ENCODE results near the gene DNASE2B. TPM values are rescaled to one million over a fixed set of nuclear protein-coding genes. Genes with fewer than 3 reads are reported as not detected.

The DNASE2B gene
- total and polyA plus RNA-seq, 2 donors from 2014 or later: not detected

- intact Hi-C loops (cut with DNase I): no loop called here
- no peaks in the 10 kb centered on the region for H3K9me3 ChIP-seq (ENCODE audit: control insufficient read depth in 2 of 3, insufficient read depth in 1 of 3, low read length in 3 of 3)
- TF ChIP-seq, protein P1, sequence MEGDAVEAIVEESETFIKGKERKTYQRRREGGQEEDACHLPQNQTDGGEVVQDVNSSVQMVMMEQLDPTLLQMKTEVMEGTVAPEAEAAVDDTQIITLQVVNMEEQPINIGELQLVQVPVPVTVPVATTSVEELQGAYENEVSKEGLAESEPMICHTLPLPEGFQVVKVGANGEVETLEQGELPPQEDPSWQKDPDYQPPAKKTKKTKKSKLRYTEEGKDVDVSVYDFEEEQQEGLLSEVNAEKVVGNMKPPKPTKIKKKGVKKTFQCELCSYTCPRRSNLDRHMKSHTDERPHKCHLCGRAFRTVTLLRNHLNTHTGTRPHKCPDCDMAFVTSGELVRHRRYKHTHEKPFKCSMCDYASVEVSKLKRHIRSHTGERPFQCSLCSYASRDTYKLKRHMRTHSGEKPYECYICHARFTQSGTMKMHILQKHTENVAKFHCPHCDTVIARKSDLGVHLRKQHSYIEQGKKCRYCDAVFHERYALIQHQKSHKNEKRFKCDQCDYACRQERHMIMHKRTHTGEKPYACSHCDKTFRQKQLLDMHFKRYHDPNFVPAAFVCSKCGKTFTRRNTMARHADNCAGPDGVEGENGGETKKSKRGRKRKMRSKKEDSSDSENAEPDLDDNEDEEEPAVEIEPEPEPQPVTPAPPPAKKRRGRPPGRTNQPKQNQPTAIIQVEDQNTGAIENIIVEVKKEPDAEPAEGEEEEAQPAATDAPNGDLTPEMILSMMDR (IDR thresholded peaks at IDR 0.05; ENCODE audit: borderline replicate concordance, extremely low read depth, insufficient read depth): no peak
Measured at GRCh38 chr1:84450910-84451309, 52.6 kb downstream of the DNASE2B start.

DNA sequence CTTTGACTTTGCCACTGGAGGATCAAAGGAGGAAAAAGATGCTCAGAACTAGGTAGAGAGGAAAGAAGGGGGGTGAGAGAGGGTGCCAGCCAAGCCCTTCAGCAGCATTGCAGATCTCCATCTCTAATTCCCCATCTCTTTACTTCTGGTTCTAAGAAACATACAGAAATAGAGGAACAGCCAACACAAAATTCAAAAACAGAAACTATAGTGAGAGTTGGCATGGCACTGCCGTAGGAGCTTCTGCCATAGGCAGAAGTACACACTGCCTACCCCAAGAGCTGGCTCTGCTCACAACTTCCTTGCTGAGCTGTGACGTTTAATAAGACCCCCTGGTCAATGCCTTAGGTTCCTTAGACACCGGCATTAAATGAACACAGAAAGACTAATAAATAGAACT is 54.2 kb downstream of the DNASE2B start:
- H3K27me3 ChIP-seq (ENCODE audit: control insufficient read depth, insufficient read depth, low read length): no peaks in the 10 kb centered on the region
- TF ChIP-seq, protein P1 (IDR thresholded peaks at IDR 0.05; ENCODE audit: borderline replicate concordance, extremely low read depth, insufficient read depth): no peak
- DNase-seq: no peak
- intact Hi-C loops (cut with DNase I): no loop called here
- no peak overlapping the region for H3K9ac ChIP-seq (ENCODE audit: low read length in 3 of 3)
- H3K4me3 ChIP-seq (ENCODE audit: low read length in 3 of 3): no peak overlapping the region
- H3K4me1 ChIP-seq (ENCODE audit: control insufficient read depth in 2 of 3, insufficient read depth in 2 of 3, low read depth in 1 of 3, low read length in 3 of 3): no peaks in the 10 kb centered on the region
- no peak for FAIRE-seq
- H3K9me3 ChIP-seq (ENCODE audit: control insufficient read depth in 2 of 3, insufficient read depth in 1 of 3, low read length in 3 of 3): no peaks in the 10 kb centered on the region
- no peaks in the 10 kb centered on the region for H3K36me3 ChIP-seq (ENCODE audit: control insufficient read depth in 2 of 3, insufficient read depth in 3 of 3, low read length in 3 of 3)
- H3K27ac ChIP-seq (ENCODE audit: low read depth in 2 of 2, low read length in 2 of 2): no peak overlapping the region

More at GRCh38 chr1:84450910-84451309, 52.6 kb downstream of the DNASE2B start:
- no peaks in the 10 kb centered on the region for H3K27me3 ChIP-seq (ENCODE audit: control insufficient read depth, insufficient read depth, low read length)
- DNase-seq (no peak), FAIRE-seq (no peak)
- H3K4me3 ChIP-seq (ENCODE audit: low read length in 3 of 3): no peak overlapping the region
- H3K27ac ChIP-seq (ENCODE audit: low read depth in 2 of 2, low read length in 2 of 2): no peak overlapping the region
- H3K4me1 ChIP-seq (ENCODE audit: control insufficient read depth in 2 of 3, insufficient read depth in 2 of 3, low read depth in 1 of 3, low read length in 3 of 3): no peaks in the 10 kb centered on the region
- H3K9ac ChIP-seq (ENCODE audit: low read length in 3 of 3): no peak overlapping the region
- H3K36me3 ChIP-seq (ENCODE audit: control insufficient read depth in 2 of 3, insufficient read depth in 3 of 3, low read length in 3 of 3): no peaks in the 10 kb centered on the region

DNA sequence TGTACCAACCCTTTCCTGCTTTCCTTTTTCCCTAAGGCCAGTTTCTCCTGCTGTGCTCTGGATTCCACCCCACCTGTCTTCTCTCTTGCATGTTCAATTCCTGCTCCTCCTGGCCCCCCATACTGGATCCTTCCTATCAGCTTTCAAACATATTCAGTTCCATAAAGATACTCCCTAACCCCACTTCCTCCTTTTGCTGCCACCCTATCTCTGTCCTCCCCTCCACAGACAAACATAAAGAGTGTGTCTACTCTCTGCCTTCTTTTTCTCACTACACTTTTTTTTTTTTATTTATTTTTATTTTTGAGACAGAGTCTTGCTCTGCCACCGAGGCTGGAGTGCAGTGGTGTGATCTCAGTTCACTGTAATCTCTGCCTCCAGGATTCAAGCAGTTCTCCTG is 63.8 kb downstream of the DNASE2B start:
- intact Hi-C loops (cut with DNase I): no loop called here
- TF ChIP-seq, protein P1 (IDR thresholded peaks at IDR 0.05; ENCODE audit: borderline replicate concordance, extremely low read depth, insufficient read depth): no peak
- H3K4me3 ChIP-seq (ENCODE audit: low read length in 3 of 3): no peak overlapping the region
- FAIRE-seq (no peak), DNase-seq (no peak)
- no peaks in the 10 kb centered on the region for H3K9me3 ChIP-seq (ENCODE audit: control insufficient read depth in 2 of 3, insufficient read depth in 1 of 3, low read length in 3 of 3)
- no peaks in the 10 kb centered on the region for H3K4me1 ChIP-seq (ENCODE audit: control insufficient read depth in 2 of 3, insufficient read depth in 2 of 3, low read depth in 1 of 3, low read length in 3 of 3)
- H3K36me3 ChIP-seq (ENCODE audit: control insufficient read depth in 2 of 3, insufficient read depth in 3 of 3, low read length in 3 of 3): no peaks in the 10 kb centered on the region
- no peak overlapping the region for H3K9ac ChIP-seq (ENCODE audit: low read length in 3 of 3)
- no peak overlapping the region for H3K27ac ChIP-seq (ENCODE audit: low read depth in 2 of 2, low read length in 2 of 2)
- no peaks in the 10 kb centered on the region for H3K27me3 ChIP-seq (ENCODE audit: control insufficient read depth, insufficient read depth, low read length)

Other genes starting within 250 kb of the DNASE2B start
- 4.5 TPM for gene SAMD13, start 96.8 kb upstream of the DNASE2B start, total RNA-seq
- gene SAMD13, start 96.8 kb upstream of the DNASE2B start, polyA plus RNA-seq (ENCODE audit: insufficient read depth, low read depth, low replicate concordance): 2.9 TPM
- gene RPF1, start 80.8 kb downstream of the DNASE2B start, total RNA-seq: 29.6 TPM
- gene RPF1, start 80.8 kb downstream of the DNASE2B start, polyA plus RNA-seq (ENCODE audit: insufficient read depth, low read depth, low replicate concordance): 44.1 TPM
- gene SPATA1, start 107.9 kb downstream of the DNASE2B start, total RNA-seq: 2.5 TPM
- 0.62 TPM for gene SPATA1, start 107.9 kb downstream of the DNASE2B start, polyA plus RNA-seq (ENCODE audit: insufficient read depth, low read depth, low replicate concordance)
- gene GNG5, start 108.1 kb downstream of the DNASE2B start, total RNA-seq: 87.9 TPM
- gene GNG5, start 108.1 kb downstream of the DNASE2B start, polyA plus RNA-seq (ENCODE audit: insufficient read depth, low read depth, low replicate concordance): 304 TPM
- gene CTBS, start 176.0 kb downstream of the DNASE2B start, total RNA-seq: 32.0 TPM
- gene CTBS, start 176.0 kb downstream of the DNASE2B start, polyA plus RNA-seq (ENCODE audit: insufficient read depth, low read depth, low replicate concordance): 19.1 TPM